Measurements from ENCODE around the gene KRT79.
"Not testable (repeated sequence)": the region's sequence is repeated elsewhere in the genome, so short reads cannot be mapped to it uniquely, and the experiment has no call there.

KRT79 gene

DNA sequence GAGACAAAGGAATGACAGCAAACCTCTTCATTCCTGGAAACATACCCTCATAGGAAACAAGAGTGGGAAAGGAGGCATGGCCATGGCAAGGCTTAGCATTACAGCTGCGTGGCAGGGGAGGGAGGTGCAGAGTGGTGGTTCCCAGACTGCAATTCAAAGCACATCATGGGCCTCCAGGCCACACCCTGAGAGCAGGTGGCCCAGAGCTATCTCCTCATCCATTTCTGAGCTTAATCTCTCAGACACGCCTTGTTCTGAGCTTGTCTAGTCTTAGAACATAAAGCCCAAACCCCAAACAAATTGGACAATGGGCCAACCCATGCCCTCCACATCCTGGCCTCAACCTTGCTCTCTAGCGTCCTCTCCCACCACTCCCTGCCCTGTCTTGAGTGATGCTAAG is 32.3 kb downstream of the KRT79 start:
- no peak for DNase-seq

DNA sequence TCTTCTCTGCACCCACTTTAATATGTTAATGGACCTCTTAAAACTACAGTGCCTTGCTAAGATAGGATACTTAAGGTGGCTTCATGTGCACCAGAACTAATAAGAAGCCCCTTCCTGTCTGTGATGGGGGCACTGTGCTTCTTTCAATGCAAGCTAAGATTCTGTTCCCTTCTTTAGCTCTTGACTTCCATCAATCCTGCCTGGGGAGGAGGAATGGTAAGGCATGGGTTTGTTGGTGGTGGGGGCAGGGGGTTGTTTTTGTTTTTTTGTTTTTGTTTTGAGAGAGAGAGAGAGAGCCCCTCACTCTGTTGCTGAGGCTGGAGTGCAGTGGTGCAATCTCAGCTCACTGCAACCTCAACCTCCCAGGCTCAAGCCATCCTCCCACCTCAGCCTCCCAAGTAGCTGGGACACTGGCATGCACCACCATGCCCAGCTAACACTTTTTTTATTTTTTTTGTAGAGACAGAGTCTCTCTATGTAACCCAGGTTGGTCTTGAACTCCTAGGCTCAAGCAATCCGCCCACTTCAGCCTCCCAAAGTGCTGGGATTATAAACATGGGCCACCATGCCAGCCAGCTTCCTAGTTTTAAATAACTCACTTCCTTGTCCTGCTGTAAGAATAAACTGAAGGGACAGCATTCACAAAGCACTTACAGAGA is 33.7 kb downstream of the KRT79 start:
- peak; percentile 15 for DNase-seq

DNA sequence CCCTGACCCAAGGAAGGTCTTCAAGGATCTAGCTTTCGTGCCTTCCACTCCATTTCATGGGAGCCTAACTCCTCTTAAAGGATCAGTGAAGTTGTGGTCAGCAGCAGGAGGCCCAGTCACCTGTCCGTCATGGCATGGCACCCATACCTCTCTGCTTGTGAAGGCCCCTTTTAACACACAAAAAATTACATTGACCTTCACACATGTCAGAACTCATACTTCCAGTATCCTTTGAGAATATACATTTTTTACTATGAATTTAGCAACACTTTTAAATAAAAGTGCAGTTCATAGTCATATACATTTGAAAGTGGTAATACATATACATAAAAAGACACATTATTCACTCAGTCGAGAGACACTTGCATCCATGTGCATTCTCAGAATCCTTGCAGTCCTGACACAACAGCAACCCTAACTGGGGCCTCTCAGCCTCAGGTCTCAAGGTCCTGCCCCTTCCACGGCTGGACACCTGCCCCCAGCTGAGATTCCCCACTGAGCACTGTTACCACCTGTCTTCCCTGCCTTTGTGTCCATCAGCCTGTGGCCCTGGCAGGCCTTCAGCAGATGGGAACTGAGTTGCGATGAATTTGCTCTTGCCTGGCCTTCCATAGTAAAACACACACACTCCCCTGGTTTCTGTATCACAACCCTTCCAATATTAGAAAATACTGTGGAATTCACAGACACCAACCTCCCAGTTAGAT is 34.5 kb downstream of the KRT79 start:
- DNase-seq: no peak

DNA sequence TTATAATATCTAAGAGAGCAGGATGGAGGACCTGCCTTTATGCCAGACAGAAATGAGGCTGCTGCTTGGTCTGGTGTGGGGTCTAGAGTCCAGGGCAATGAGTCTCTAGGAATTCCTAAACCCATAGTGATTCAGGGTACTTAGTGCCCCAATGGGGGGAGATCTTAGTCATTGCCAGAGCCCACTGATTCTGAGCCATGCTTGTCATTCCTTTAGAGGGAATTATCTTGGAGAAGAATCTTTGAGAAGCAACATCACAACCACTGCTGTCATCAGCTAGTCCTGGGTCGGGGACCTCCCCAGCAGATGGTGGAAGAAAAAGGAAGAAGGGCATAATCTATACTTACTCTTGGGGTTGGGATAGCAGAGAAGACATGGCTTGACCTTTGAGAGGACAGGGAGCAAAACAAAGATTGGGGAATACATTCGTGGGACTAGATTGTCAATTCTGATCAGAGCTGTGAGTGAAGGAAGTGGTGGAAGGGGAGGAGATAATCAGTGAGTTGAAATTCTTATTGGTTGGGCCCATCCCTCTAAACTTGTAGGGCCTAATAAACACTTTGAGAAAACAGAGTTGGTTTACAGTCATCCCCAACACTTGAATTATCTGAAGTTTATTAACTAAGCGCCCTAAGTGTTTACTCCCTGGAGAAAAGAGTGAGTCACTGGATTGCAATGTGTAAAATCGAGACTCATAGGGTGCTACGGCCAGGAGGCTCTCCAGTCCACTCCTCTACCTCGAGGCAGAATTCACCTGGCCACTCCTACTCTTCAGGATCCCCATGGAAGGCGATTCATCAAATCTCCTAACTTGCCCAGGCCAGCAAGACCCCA is 35.2 kb downstream of the KRT79 start:
- no peak for DNase-seq

DNA sequence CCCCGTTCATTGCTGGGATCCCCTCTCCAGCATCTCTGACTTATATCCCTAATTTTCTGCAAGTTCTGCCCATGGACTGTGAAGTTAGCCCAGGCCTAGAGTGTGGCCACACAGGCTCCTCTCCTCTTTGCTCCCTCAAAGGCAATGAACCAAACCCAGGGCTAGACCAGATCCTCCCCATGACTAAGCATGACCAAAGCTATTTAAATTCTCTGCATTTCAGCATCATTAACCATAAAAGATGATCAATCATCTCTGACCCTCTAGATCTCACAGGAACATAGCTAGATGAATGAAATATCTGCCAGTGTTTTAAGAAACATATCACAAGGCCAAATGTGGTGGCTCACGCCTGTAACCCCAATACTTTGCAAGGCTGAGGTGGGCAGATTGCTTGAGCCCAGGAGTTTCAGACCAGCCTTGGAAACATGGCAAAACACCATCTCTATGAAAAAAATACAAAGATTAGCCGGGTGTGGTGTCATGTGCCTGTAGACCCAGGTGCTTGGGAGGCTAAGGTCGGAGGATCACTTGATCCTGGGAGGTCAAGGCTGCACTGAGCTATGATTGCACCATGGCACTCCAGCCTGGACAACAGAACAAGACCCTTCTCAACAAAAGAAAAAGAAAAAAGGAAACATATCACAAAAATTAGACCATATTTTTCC is 36.0 kb downstream of the KRT79 start:
- no peak for DNase-seq

DNA sequence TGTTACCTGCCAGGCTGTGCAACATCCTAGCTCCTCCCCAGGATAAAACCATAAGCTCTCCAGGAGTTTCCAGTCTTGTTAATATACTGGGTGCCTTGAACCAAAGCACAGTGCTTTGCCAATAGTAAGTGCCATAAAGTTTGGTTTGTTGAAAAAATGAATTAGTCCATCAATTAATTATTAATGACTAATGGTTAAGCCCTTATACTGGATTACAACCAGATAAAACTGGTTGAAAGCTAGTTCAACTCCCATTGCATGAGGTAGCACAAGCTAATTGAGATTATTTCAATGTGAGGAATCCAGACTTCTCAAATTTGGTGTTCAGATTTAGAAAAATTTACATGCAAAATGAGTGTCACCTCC is 36.6 kb downstream of the KRT79 start:
- DNase-seq: no peak

DNA sequence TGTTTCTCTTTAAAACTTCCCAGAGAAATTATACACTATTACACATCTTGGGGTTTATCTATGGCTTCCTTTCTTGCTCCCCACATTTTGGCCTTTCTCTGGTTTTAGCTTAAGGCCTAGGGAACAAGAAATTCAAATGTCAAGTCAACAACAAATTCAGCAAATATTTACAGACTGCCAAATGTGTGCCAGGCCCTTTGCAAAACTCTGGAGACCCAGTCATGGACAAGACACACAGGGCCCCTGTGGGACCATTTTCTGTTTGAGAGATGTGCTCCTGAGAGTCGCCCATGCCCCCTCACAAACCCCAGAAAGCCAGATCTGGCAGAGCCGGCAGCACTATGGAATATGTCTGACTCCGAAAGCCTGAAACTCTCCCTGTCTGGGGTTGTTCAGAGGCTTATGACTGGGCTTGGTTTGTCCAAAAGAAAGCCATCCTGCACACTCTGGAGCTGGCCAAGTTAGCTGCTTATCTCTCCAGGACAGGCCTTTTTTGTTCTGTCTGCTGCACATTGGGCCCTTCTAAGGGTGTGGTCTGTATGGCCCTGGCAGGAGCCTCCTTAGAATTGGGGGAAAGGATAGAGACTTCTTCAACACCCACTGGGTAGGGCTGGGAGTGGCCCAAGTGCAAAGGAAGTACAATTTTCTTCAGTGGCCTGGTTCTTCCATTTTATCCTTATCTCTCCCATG is 37.1 kb downstream of the KRT79 start:
- DNase-seq: no peak

DNA sequence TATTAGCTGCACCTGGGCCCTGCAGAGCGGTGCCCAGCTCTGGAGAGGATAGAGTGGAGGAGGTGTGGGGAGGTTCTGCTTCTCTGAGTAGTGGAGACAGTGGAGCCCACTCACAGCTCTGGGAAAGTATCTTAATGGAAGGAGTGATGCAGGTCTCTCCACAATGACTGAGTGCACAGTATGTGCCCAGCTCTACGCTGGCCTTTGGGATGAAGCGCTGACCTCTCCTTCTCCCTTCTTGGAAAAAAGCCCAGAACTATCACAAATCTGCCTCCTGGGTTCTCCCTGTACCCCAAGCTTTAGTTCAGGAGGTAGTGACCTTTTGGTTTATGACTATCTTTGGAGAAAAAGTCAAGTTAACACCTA is 37.7 kb downstream of the KRT79 start:
- DNase-seq: no peak

DNA sequence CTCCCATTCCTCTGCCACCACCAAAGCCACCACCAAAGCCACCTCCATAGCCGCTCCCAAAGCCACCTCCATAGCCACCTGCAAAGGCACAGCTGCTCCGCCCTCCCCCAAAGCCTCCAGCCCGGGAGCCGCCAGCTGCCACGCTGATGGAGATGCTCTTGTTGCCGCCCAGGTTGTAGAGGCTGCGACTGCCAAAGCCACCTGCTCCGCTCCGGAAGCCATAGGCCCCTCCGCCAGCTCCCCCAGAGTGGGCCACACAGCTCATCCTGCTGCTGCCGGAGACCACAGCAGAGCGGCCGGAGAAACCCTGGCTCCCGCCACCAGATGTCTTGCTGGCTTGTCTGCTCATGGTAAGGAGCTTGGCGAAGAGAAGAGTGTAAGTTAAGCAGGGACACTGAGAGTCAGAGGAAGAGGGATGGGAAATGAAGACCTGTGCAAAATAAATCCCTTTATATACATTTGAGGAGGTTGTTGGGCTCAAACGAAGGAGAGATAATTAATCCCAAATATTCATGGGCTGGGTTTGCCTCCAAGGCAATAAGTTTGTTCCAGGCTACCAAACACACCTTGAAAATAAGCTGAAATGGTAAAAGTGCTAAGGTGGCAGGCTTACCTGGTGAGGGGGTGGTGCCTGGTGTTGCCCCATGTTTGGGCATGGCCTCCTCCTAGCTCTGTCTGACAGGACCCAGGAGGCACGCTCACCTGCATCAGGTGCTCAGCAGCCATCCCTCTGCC is 38.2 kb downstream of the KRT79 start, which contains the start of gene KRT3:
KRT3 (minus strand) TSS at position 424 of the 735 bp plus-strand sequence; CDS start at position 349, 75 bp downstream.
- DNase-seq: no peak

DNA sequence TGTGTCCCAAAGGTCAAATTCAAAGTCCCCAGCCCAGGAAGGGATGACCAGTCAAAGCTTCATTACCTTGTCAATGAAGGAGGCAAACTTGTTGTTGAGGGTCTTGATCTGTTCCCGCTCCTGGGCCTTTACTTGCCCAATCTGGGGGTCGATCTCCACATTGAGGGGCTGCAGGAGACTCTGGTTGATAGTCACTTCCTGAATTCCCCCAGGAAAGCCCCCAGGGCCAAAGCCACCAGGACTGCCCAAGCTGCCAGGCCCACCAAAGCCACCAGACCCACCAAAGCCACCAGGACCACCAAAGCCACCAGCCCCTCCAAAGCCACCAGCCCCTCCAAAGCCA is 38.8 kb downstream of the KRT79 start:
- DNase-seq: not testable (repeated sequence)

DNA sequence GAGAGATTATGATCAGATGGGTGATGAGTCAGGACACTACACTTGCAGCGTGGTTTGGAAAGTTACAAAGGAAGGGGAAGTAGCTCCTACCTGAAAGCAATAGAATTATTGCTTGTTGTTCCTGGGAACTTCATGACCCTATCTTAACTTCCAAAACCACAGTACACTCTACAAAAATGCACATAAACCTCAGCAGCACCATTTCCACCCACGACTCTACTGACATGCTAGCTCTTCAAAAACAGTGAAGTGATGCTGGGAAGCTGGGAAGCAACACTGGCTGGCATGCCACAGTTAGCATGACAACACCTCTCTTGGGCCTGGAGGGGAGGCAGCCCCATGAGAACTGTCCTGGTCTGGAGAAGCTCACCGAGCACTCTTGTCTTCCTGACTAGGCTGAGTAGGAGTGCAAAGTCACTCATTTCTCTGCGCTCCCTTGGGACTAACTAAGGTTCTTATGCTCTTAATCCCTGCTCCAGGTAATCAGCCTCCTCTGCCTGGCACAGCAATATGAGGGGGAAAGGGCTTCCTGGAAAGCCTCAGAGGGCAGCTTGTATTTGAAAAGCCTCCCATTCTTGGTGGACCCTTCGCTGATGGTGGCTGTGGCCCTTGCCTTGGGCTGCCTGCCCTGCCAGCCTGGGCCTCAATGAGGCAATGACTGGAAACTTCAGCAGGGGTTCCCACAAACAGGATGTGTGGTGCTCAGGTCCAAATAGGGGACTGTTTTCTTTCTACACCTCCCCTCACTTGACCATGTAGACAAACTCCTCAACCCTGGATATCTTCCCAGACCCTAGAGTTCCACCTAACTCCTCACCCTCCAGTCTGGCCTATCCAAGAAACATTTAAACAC is 39.4 kb downstream of the KRT79 start:
- DNase-seq: no peak

DNA sequence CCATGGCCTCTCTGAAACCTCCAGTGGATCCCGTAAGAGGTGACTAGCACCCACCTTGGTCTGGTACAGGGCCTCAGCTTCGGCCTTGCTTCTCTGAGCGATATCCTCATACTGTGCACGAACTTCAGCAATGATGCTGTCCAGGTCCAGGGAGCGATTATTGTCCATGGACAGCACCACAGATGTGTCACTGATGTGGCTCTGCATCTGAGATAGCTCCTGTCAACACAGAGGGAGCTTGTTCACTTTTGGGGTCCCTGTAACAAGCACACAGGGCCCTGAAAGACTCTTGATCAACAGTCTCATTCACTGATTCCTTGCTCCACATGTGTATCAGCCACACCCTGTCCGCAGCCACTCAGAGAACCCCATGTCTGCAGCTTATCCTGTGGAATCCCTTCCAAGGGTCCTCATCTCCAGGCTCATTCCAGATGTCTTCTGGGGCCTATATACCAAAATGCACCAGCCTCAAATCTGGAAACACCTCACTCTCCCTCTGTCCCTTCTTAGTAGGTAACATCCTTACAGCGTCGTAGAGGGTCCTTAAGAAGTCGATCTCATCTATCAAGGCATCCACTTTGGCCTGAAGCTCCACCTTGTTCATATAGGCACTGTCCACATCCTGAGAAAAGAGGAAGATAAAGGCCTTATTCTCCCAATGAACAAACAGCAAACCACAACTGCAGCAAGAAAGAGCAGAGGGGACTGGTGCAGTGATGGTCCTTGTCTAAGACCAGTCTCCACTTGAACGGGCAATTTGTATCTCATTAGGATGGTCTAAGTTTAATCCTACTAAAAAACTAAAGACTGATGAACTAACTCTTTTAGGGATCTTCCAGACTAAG is 41.7 kb downstream of the KRT79 start:
- DNase-seq: no peak

DNA sequence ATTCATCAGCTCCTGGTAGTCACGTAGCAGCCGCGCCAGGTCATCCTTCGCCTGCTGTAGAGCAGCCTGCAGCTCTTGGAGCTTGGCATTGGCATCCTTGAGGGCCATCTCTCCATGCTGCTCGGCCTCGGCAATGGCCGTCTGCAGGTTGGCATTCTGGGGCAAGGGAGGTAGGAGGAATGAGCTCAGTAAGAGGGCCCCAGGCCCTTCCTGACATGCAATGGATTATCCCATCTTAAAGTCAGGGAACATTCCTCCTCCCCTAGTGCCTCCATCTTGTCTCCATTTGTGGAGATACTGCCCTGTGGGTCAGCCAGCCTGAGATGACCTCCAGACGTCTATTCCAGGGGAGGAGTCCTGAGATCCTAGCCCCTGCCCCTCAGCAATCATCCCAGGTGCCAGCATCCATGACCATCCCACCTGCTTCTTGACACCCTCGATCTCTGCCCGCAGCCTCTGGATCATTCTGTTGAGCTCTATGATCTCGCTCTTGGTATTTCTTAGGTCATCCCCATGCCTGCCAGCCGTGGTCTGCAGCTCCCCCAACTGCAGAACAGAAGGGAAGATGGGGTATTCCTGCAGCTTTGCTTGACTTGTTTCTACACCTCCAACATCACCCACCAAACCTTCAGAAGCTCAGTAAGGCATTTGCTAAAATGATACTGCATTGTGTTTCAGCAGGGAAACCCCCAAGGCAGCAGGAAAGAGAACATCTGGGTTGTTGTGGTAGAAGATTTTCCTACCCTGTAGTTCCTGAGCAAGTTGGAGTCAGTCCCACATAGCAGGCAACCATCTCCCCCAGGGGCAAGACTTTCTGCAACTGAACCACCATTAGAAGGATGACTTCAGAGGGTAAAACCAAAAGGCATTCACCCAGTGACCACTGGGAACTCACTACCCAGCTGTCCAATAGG is 42.6 kb downstream of the KRT79 start:
- DNase-seq: no peak

DNA sequence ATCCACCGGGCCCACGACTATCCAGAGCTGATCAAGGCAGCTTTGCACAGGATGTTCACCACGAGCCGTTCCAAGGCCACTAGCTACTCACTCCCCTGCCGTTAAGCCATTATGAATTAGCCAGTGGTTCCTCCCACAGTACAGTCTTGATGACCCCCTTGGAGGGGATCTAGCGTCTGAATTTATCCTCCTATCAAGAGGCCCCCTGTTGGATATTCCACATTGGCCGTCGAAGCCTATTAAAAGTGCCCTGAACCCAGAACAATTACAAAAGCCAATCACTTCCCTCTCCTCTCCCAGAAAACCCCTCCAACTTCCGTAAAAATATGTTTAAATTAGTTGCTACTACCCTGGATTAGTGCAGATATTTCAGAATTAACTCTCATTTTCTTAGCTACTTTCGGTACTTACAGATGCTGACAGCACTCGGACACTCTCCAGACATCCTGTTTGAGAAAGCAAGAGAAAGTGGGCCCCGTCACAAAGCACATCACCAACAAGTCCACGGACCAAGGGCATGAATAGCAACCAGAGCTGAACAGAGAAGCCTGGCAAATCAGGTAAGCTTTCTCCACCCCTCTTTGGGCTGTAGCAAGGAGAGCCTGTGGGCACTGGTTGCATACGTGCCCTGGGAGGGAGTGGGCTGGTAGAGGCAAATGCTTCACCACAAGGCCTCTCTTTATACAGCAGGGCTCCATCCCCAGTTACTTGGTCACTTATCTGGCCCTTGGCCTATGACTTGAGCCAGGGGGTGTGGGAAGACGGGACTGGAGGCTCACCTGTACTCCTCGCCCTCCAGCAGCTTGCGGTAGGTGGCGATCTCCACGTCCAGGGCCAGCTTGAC is 43.5 kb downstream of the KRT79 start:
- DNase-seq: no peak

DNA sequence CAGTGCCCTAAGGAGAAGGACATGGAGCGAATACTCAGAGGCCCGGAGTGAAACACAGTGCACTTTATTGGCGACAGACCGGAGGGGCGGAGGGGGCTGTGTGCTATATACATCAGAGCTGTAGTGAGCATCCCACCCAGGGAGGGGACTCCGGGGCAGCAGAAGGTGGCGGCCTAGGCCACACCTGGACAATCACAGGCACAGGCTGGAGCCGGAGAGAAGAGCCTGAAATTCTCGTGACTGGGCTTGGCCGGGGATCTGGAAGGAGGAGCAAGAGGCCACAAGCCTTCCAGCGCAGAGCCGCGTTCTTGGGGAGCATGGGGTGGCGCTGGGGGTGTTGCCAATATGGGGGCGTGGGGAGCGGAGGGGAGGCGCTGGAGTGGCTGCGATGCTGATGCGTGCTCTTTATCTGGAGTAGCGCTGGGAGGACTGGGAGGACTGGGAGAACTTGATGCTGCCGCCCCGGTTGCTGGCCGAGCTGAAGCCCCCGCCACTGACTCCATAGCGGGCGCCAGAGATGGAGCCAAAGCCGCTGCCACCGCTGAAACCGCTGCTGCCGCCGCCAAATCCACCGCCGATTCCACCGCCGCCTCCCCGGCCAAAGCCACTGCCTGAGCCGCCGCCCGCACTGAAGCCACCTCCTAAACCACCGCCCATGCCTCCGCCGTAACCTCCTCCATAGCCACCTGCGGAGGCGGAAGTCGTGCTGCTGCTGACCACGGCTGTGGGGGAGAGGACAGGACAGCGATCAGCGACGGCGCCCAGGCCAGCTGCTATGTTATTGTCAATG is 44.3 kb downstream of the KRT79 start:
- peak; percentile 12 for DNase-seq

DNA sequence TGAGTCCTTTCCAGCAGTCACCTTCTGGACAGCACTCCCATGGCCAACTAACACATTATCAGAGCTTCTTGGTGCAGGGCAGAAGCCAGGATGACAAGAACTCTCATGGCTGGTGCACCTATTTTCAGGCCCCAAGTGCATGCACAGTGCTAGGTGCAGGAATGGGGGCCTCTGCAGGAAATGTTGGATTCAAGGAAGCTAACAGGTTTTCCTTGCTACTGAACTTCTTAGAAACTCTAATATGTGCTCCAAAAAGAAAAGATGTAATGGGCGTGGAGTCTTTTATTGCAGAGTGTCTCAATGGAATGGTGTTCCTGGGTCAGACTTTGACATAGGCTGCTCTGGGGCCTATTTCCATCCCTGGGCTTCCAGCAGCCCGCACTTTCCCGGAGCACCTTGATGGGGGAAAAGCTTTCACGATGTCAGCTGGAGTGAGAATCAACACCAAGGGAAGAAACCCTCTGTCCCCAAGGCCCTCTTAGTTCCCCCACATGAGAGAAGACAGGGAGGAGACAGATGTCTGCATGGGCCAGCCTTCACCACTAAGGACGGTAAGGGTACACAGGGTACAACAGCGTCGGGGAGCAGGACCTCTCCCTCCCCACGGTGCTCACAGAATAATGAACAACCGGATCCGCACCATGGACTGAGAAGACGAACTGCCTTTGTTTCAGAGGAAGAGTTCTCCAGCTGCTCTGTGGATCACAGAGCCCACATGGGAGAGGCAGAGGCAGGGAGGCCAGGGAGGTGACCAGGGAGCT is 45.1 kb downstream of the KRT79 start:
- no peak for DNase-seq
